ENCODE data around the gene MAMLD1. TPM values are rescaled to one million over a fixed set of nuclear protein-coding genes. Genes with fewer than 3 reads are reported as not detected.

MAMLD1 gene, protein sequence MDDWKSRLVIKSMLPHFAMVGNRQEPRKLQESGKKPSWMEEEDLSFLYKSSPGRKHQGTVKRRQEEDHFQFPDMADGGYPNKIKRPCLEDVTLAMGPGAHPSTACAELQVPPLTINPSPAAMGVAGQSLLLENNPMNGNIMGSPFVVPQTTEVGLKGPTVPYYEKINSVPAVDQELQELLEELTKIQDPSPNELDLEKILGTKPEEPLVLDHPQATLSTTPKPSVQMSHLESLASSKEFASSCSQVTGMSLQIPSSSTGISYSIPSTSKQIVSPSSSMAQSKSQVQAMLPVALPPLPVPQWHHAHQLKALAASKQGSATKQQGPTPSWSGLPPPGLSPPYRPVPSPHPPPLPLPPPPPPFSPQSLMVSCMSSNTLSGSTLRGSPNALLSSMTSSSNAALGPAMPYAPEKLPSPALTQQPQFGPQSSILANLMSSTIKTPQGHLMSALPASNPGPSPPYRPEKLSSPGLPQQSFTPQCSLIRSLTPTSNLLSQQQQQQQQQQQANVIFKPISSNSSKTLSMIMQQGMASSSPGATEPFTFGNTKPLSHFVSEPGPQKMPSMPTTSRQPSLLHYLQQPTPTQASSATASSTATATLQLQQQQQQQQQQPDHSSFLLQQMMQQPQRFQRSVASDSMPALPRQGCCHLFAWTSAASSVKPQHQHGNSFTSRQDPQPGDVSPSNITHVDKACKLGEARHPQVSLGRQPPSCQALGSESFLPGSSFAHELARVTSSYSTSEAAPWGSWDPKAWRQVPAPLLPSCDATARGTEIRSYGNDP
- polyA plus RNA-seq (2013, experiment 1 of 2): 3.4 TPM
- polyA plus RNA-seq (2013, experiment 2 of 2): 3.3 TPM

- peak within 1 kb of the TSS; percentile 72 to 82 for H3K4me3 ChIP-seq (ENCODE audit: insufficient read depth in 1 of 2, low read depth in 1 of 2, low read length in 2 of 2)
- no peaks in the 10 kb centered on the region for H3K79me1 ChIP-seq (replicated peaks; ENCODE audit: low read length, poor library complexity, severe bottlenecking)
- H3K14ac ChIP-seq (ENCODE audit: low read length in 2 of 2): no peak within 1 kb of the TSS
- WGBS: 0% methylated on average over 11 of the region's 88 CpGs
- DNase-seq: peak; percentile 84
- peak within 1 kb of the TSS; percentile 43 for H3K27ac ChIP-seq (ENCODE audit: low read length, poor library complexity, severe bottlenecking)
- H3K9ac ChIP-seq (ENCODE audit: low read length): peak within 1 kb of the TSS; percentile 77
- H2AK5ac ChIP-seq (ENCODE audit: low read length, severe bottlenecking): no peak within 1 kb of the TSS
- no peak within 1 kb of the TSS for H4K8ac ChIP-seq (ENCODE audit: low read length)
- no peaks in the 10 kb centered on the region for H3K36me3 ChIP-seq (ENCODE audit: control insufficient read depth in 1 of 2, insufficient read depth in 2 of 2, low read depth in 1 of 2, low read length in 2 of 2)
- peaks cover 12% of the 10 kb centered on the region for H3K4me1 ChIP-seq (ENCODE audit: control insufficient read depth, insufficient read depth, low read depth, low read length)
- H3K23ac ChIP-seq (ENCODE audit: low read length in 2 of 2): no peak within 1 kb of the TSS
- peak within 1 kb of the TSS; percentile 85 for H2AFZ ChIP-seq (ENCODE audit: low read depth, low read length)
- H3K18ac ChIP-seq (ENCODE audit: low read depth in 1 of 2, low read length in 2 of 2): peak within 1 kb of the TSS; percentile 6 to 81
- H2BK12ac ChIP-seq (ENCODE audit: low read length in 2 of 2): no peak within 1 kb of the TSS
- H3K4ac ChIP-seq (ENCODE audit: low read depth in 1 of 2, low read length in 2 of 2): no peak within 1 kb of the TSS
- peaks cover 0 to 34% of the 10 kb centered on the region in 2 experiments for H3K27me3 ChIP-seq (ENCODE audit: control insufficient read depth in 1 of 2, insufficient read depth in 1 of 2, low read length in 2 of 2)
- H2BK120ac ChIP-seq (ENCODE audit: low read depth, low read length): no peak within 1 kb of the TSS
- no peak within 1 kb of the TSS for H2BK5ac ChIP-seq (ENCODE audit: low read depth, low read length, poor library complexity, severe bottlenecking)
- H3K9me3 ChIP-seq (ENCODE audit: control insufficient read depth, low read length): no peaks in the 10 kb centered on the region
- H2BK15ac ChIP-seq (ENCODE audit: low read depth, poor library complexity, severe bottlenecking): no peak within 1 kb of the TSS
- peak within 1 kb of the TSS; percentile 87 for H3K4me2 ChIP-seq (ENCODE audit: low read length, poor library complexity, severe bottlenecking)
- H4K91ac ChIP-seq (ENCODE audit: low read length): peak within 1 kb of the TSS; percentile 15
Observed at GRCh38 chrX:150362599-150363481, at the start of gene MAMLD1. Gene MAMLD1 (plus strand): TSS chrX:150363317. CDS start chrX:150445517, 82,200 bp downstream.

DNA sequence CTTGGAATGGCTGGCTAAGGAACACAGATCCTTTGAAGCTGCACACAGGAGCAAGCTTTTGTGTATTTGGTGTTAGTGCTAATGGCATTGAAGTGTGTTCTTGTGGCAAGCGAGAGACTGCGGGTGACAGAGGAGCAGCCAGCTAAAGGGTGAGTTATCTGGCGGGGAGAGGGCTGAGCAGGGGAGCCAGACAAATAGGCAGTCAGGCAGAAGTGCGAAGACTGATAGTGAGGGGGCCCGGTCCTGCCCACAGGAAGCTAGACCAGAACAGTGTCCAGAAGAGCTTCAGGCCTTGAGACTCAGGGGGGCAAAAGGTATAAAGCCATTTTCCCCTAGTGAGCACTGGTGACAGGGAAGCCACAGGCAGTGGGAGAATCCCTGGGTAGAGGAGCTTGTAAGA, 49.6 kb upstream of the MAMLD1 start:
- H3K27me3 ChIP-seq (ENCODE audit: control insufficient read depth in 1 of 2, insufficient read depth in 1 of 2, low read length in 2 of 2): peaks cover 0 to 71% of the 10 kb centered on the region in 2 experiments
- no peak overlapping the region for H3K18ac ChIP-seq (ENCODE audit: low read depth in 1 of 2, low read length in 2 of 2)
- no peaks in the 10 kb centered on the region for H3K79me1 ChIP-seq (replicated peaks; ENCODE audit: low read length, poor library complexity, severe bottlenecking)
- H3K27ac ChIP-seq (ENCODE audit: low read length, poor library complexity, severe bottlenecking): no peak overlapping the region
- H4K8ac ChIP-seq (ENCODE audit: low read length): no peak overlapping the region
- no peak overlapping the region for H3K4me3 ChIP-seq (ENCODE audit: insufficient read depth in 1 of 2, low read depth in 1 of 2, low read length in 2 of 2)
- no peak overlapping the region for H3K14ac ChIP-seq (ENCODE audit: low read length in 2 of 2)
- no peak overlapping the region for H3K23ac ChIP-seq (ENCODE audit: low read length in 2 of 2)
- H2AK5ac ChIP-seq (ENCODE audit: low read length, severe bottlenecking): no peak overlapping the region
- DNase-seq: no peak
- no peaks in the 10 kb centered on the region for H3K4me1 ChIP-seq (ENCODE audit: control insufficient read depth, insufficient read depth, low read depth, low read length)
- no peak overlapping the region for H2BK5ac ChIP-seq (ENCODE audit: low read depth, low read length, poor library complexity, severe bottlenecking)
- no peak overlapping the region for H2BK12ac ChIP-seq (ENCODE audit: low read length in 2 of 2)
- no peak overlapping the region for H2BK15ac ChIP-seq (ENCODE audit: low read depth, poor library complexity, severe bottlenecking)
- no peak overlapping the region for H2AFZ ChIP-seq (ENCODE audit: low read depth, low read length)
- no peak overlapping the region for H3K9ac ChIP-seq (ENCODE audit: low read length)
- no peak overlapping the region for H3K4me2 ChIP-seq (ENCODE audit: low read length, poor library complexity, severe bottlenecking)
- no peak overlapping the region for H3K4ac ChIP-seq (ENCODE audit: low read depth in 1 of 2, low read length in 2 of 2)
- H4K91ac ChIP-seq (ENCODE audit: low read length): no peak overlapping the region
- peaks cover 5% of the 10 kb centered on the region for H3K9me3 ChIP-seq (ENCODE audit: control insufficient read depth, low read length)
- WGBS: 41% methylated on average over 5 of the region's 5 CpGs
- H3K36me3 ChIP-seq (ENCODE audit: control insufficient read depth in 1 of 2, insufficient read depth in 2 of 2, low read depth in 1 of 2, low read length in 2 of 2): no peaks in the 10 kb centered on the region
- H2BK120ac ChIP-seq (ENCODE audit: low read depth, low read length): no peak overlapping the region

- Histone ChIP-seq H3K14ac (ENCODE audit: low read length in 2 of 2) (no peak overlapping the region), H3K9me3 (ENCODE audit: control insufficient read depth, low read length) (peaks cover 6% of the 10 kb centered on the region), H3K79me1 (replicated peaks; ENCODE audit: low read length, poor library complexity, severe bottlenecking) (no peaks in the 10 kb centered on the region), H3K4ac (ENCODE audit: low read depth in 1 of 2, low read length in 2 of 2) (no peak overlapping the region), H2AFZ (ENCODE audit: low read depth, low read length) (no peak overlapping the region), H3K18ac (ENCODE audit: low read depth in 1 of 2, low read length in 2 of 2) (no peak overlapping the region), H3K36me3 (ENCODE audit: control insufficient read depth in 1 of 2, insufficient read depth in 2 of 2, low read depth in 1 of 2, low read length in 2 of 2) (no peaks in the 10 kb centered on the region), H2BK5ac (ENCODE audit: low read depth, low read length, poor library complexity, severe bottlenecking) (no peak overlapping the region), H4K8ac (ENCODE audit: low read length) (no peak overlapping the region), H3K4me3 (ENCODE audit: insufficient read depth in 1 of 2, low read depth in 1 of 2, low read length in 2 of 2) (no peak overlapping the region), H2BK15ac (ENCODE audit: low read depth, poor library complexity, severe bottlenecking) (no peak overlapping the region), H2BK12ac (ENCODE audit: low read length in 2 of 2) (no peak overlapping the region), H3K23ac (ENCODE audit: low read length in 2 of 2) (no peak overlapping the region), H3K4me2 (ENCODE audit: low read length, poor library complexity, severe bottlenecking) (no peak overlapping the region), H3K27me3 (ENCODE audit: control insufficient read depth in 1 of 2, insufficient read depth in 1 of 2, low read length in 2 of 2) (peaks cover 0 to 67% of the 10 kb centered on the region in 2 experiments), H2BK120ac (ENCODE audit: low read depth, low read length) (no peak overlapping the region), H2AK5ac (ENCODE audit: low read length, severe bottlenecking) (no peak overlapping the region), H3K4me1 (ENCODE audit: control insufficient read depth, insufficient read depth, low read depth, low read length) (no peaks in the 10 kb centered on the region), H3K9ac (ENCODE audit: low read length) (no peak overlapping the region), H4K91ac (ENCODE audit: low read length) (no peak overlapping the region), H3K27ac (ENCODE audit: low read length, poor library complexity, severe bottlenecking) (no peak overlapping the region)
- no peak for DNase-seq
- WGBS: 89% methylated on average over 3 of the region's 3 CpGs
Observed at GRCh38 chrX:150314186-150314585, 48.9 kb upstream of the MAMLD1 start.
